PC-3 (cell line): Measurements from ENCODE around the gene HIVEP3. TPM values are rescaled to one million over a fixed set of nuclear protein-coding genes. Genes with fewer than 3 reads are reported as not detected.
A peak's percentile ranks its signal among the peaks of the same experiment; 100 is the strongest.
"Not testable (repeated sequence)": the region's sequence is repeated elsewhere in the genome, so short reads cannot be mapped to it uniquely, and the experiment has no call there.

Experiments used
- ATAC-seq: fragments of 200-7000 bp; cut with Tn5 transposase; 2 replicates; pipeline ENCODE4 v1.9.1; 2020; ENCODE audit warnings: mild to moderate bottlenecking, moderate library complexity
- BruUV-seq: library from RNA; stranded (reverse); fragments of 400-500 nt; replicated peaks from 2 replicates; lab custom pipeline; 2021; lab: Mats Ljungman, UMichigan
- CTCF ChIA-PET: fragments of 300-600 bp; sonication (Branson Sonifier 250); formaldehyde crosslinking; loops from one replicate; lab custom pipeline; 2022; ENCODE audit warnings: antibody characterized with exemption; lab: Charles Lee
- POLR2A ChIA-PET: fragments of 300-600 bp; sonication (Branson Sonifier 250); formaldehyde crosslinking; loops from one replicate; lab custom pipeline; 2022; ENCODE audit warnings: antibody characterized with exemption; ENCODE audit not compliant: unreplicated experiment; lab: Charles Lee
- DNase-seq: peaks from one replicate; pipeline ENCODE4 v3.0.0-alpha.2; 2015
- H2AFZ ChIP-seq: fragments of 300-600 bp; sonication (generic); 2 replicates; pipeline ENCODE4 v1.6.0; 2016; ENCODE audit warnings: antibody characterized with exemption, low read length
- H3F3A ChIP-seq: fragments of 300-600 bp; sonication (generic); one replicate; pipeline ENCODE4 v1.6.0; 2017; ENCODE audit warnings: antibody characterized with exemption, low read length, control low read depth, mild to moderate bottlenecking; ENCODE audit not compliant: unreplicated experiment
- H3K27ac ChIP-seq: fragments of 300-600 bp; sonication (generic); 2 replicates; pipeline ENCODE4 v1.5.1; 2016; ENCODE audit warnings: mild to moderate bottlenecking, low read length
- H3K27me3 ChIP-seq: fragments of 300-600 bp; sonication (generic); 2 replicates; pipeline ENCODE4 v1.6.1; 2016; ENCODE audit warnings: low read length, mixed read lengths
- H3K36me3 ChIP-seq: fragments of 300-600 bp; sonication (generic); 2 replicates; pipeline ENCODE4 v1.6.1; 2016; ENCODE audit warnings: low read depth, mixed run types, low read length, mixed read lengths
- H3K4me1 ChIP-seq: fragments of 300-600 bp; sonication (generic); 2 replicates; pipeline ENCODE4 v1.5.1; 2016; ENCODE audit warnings: low read length; ENCODE audit not compliant: insufficient read depth
- H3K4me2 ChIP-seq: fragments of 300-600 bp; sonication (generic); 2 replicates; pipeline ENCODE4 v1.6.0; 2016; ENCODE audit warnings: low read length
- H3K4me3 ChIP-seq: fragments of 300-600 bp; sonication (generic); 2 replicates; pipeline ENCODE4 v1.5.1; 2016; ENCODE audit warnings: mild to moderate bottlenecking, low read length, mixed read lengths
- H3K79me2 ChIP-seq: fragments of 300-600 bp; sonication (generic); 2 replicates; pipeline ENCODE4 v1.6.1; 2017; ENCODE audit warnings: low read length, mixed read lengths
- H3K9ac ChIP-seq: fragments of 300-600 bp; sonication (generic); 2 replicates; pipeline ENCODE4 v1.6.0; 2016; ENCODE audit warnings: mild to moderate bottlenecking, low read length
- H3K9me2 ChIP-seq: fragments of 300-600 bp; sonication (generic); replicated peaks from 2 replicates; pipeline ENCODE4 v1.6.1; 2016; ENCODE audit warnings: mixed run types, low read length, mixed read lengths
- H3K9me3 ChIP-seq: fragments of 300-600 bp; sonication (generic); 2 replicates; pipeline ENCODE4 v1.6.1; 2016; ENCODE audit warnings: low read length, mixed read lengths
- H4K20me1 ChIP-seq: fragments of 300-600 bp; sonication (generic); 2 replicates; pipeline ENCODE4 v1.6.1; 2016; ENCODE audit warnings: low read length, mixed read lengths
- EZH2 ChIP-seq: fragments of 300-600 bp; sonication (generic); IDR thresholded peaks from one replicate; pipeline ENCODE4 v1.6.1; 2017; ENCODE audit warnings: antibody characterized with exemption, mild to moderate bottlenecking, low read length; ENCODE audit not compliant: unreplicated experiment
- EZH2phosphoT487 ChIP-seq: fragments of 300-600 bp; sonication (generic); IDR thresholded peaks from 2 replicates; pipeline ENCODE4 v1.6.1; 2018; ENCODE audit warnings: mild to moderate bottlenecking, antibody characterized with exemption, low read length, borderline replicate concordance
- intact Hi-C: fragments of 100-400 bp; cut with micrococcal nuclease; formaldehyde crosslinking; loops from 2 replicates; pipeline ENCODE4 v1.9.0; 2023
- total RNA-seq: library from RNA; depleted of rRNA; stranded (reverse); fragments of >200 nt; gene quantifications from 2 replicates; pipeline ENCODE4 v1.2.3, GENCODE V29; 2014
- TF ChIP-seq, protein P1 (sequence below): fragments of 300-600 bp; sonication (generic); conservative IDR thresholded peaks from 2 replicates; pipeline ENCODE4 v1.5.1; 2017; ENCODE audit warnings: antibody characterized with exemption, low read depth, mild to moderate bottlenecking, low read length

The HIVEP3 gene
- total RNA-seq, 1 experiment from 2014 or later: 9.8 TPM

DNA sequence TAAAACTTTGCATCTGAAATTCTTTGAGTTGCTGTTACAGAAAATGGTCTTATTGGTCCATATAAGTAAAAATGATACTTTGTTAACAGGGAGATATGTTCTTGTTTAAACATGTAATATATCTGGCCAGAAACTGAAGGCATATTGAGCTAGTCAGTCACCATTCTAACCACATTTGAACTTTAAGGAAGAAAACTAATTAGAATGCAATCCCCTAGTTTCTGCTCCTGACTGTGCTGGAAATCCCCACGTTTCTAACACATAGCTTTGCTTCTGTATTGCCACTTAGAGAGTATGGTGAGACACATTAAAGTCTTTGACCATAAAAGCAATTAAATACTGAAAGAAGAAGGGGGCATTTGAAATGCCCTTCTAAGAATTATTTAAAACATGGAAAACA lies 32.1 kb upstream of the HIVEP3 start:
- Histone ChIP-seq H2AFZ (no peak overlapping the region), H3K27me3 (no peaks in the 10 kb centered on the region), H3K9me3 (no peaks in the 10 kb centered on the region), H4K20me1 (no peaks in the 10 kb centered on the region), H3K9ac (no peak overlapping the region), H3K4me1 (peaks cover 42% of the 10 kb centered on the region), H3K36me3 (0 out of 2 replicates have a peak, but pooled peaks cover 2% of the 10 kb centered on the region), H3K4me2 (no peak overlapping the region), H3K4me3 (no peak overlapping the region), H3K79me2 (0 out of 2 replicates have a peak, but pooled peaks cover 14% of the 10 kb centered on the region), H3K9me2 (no peaks in the 10 kb centered on the region), H3F3A (peaks cover 12% of the 10 kb centered on the region), H3K27ac (no peak overlapping the region)
- CTCF ChIA-PET: no interaction called here
- POLR2A ChIA-PET: no interaction called here
- TF ChIP-seq EZH2phosphoT487 (no peak), EZH2 (no peak)
- TF ChIP-seq, protein P1, sequence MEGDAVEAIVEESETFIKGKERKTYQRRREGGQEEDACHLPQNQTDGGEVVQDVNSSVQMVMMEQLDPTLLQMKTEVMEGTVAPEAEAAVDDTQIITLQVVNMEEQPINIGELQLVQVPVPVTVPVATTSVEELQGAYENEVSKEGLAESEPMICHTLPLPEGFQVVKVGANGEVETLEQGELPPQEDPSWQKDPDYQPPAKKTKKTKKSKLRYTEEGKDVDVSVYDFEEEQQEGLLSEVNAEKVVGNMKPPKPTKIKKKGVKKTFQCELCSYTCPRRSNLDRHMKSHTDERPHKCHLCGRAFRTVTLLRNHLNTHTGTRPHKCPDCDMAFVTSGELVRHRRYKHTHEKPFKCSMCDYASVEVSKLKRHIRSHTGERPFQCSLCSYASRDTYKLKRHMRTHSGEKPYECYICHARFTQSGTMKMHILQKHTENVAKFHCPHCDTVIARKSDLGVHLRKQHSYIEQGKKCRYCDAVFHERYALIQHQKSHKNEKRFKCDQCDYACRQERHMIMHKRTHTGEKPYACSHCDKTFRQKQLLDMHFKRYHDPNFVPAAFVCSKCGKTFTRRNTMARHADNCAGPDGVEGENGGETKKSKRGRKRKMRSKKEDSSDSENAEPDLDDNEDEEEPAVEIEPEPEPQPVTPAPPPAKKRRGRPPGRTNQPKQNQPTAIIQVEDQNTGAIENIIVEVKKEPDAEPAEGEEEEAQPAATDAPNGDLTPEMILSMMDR: no peak
- DNase-seq (no peak), ATAC-seq (no peak)
- intact Hi-C loops: no loop called here
- BruUV-seq: no TSS peak

DNA sequence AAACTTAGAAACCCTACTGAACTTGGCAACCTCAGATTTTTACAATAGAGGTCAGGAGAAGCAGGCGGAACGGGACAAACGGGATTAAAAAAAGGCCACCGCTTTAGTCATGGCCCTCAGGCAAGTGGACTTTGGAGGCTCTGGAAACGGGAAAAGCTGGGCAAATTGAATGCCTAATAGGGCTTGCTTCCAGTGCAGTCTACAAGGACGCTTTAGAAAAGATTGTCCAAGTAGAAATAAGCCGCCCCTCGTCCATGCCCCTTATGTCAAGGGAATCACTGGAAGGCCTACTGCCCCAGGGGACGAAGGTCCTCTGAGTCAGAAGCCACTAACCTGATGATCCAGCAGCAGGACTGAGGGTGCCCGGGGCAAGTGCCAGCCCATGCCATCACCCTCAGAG lies 27.2 kb upstream of the HIVEP3 start:
- peak overlapping the region; percentile 71 for H3K27ac ChIP-seq
- ATAC-seq, H3K36me3 ChIP-seq, BruUV-seq, H3K9me3 ChIP-seq, H3K79me2 ChIP-seq, H4K20me1 ChIP-seq, H3K4me3 ChIP-seq, H3F3A ChIP-seq, H3K9me2 ChIP-seq, CTCF ChIA-PET, H3K27me3 ChIP-seq, H2AFZ ChIP-seq, POLR2A ChIA-PET, intact Hi-C loops: not testable (repeated sequence)
- 0 out of 2 replicates have a peak overlapping the region, but pooled peaks have one; percentile 10 for H3K9ac ChIP-seq
- H3K4me1 ChIP-seq: peaks cover 20% of the 10 kb centered on the region
- DNase-seq: peak; percentile 78
- peak overlapping the region; percentile 53 for H3K4me2 ChIP-seq

DNA sequence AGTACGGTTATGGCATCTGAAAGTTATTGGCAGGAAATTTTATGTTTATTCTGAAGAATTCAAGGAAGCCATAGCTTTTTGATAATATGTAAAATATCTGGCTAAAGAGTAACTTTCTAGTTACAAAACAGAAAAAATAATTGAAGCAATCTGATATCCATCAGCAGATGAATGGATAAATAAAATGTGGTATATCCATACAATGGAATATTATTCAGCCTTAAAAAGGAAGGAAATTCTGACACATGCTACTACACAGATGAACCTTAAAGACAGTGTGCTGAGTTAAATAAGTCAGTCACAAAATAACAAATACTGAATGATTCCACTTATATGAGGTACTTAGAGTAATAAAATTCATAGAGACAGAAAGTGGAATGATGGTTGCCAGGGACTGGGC lies 25.0 kb upstream of the HIVEP3 start:
- POLR2A ChIA-PET: no interaction called here
- no TSS peak for BruUV-seq
- H3K9me2 ChIP-seq: no peaks in the 10 kb centered on the region

More for the DNA sequence above, 25.0 kb upstream of the HIVEP3 start:
- Histone ChIP-seq H4K20me1 (no peaks in the 10 kb centered on the region), H3K36me3 (no peaks in the 10 kb centered on the region), H3K79me2 (no peaks in the 10 kb centered on the region), H3K9ac (no peak overlapping the region), H3K27me3 (no peaks in the 10 kb centered on the region), H3K4me3 (no peak overlapping the region), H3K4me2 (no peak overlapping the region), H2AFZ (no peak overlapping the region), H3K9me3 (no peaks in the 10 kb centered on the region), H3K27ac (no peak overlapping the region), H3K4me1 (peaks cover 20% of the 10 kb centered on the region), H3F3A (no peaks in the 10 kb centered on the region)
- DNase-seq: no peak
- intact Hi-C loops: no loop called here
- CTCF ChIA-PET: no interaction called here
- TF ChIP-seq, protein P1: no peak
- TF ChIP-seq EZH2phosphoT487: no peak
- no peak for TF ChIP-seq EZH2
- no peak for ATAC-seq
